Right lung (tissue), 5 donors: ENCODE results near the gene JAKMIP1. TPM values are rescaled to one million over a fixed set of nuclear protein-coding genes. Genes with fewer than 3 reads are reported as not detected.

Experiments
- DNase-seq, 2 donors: peaks; one replicate each; pipeline ENCODE4 v3.0.0-alpha.2; 2013
- polyA plus RNA-seq, 5 donors: library from polyadenylated mRNA; unstranded; fragments of 120-200 nt; gene quantifications; one replicate each; pipeline versions ENCODE4 v1.2.1 to v1.2.3, GENCODE V29; 2013; ENCODE audit warnings: inconsistent platforms in 1 of 5, low replicate concordance in 1 of 5; ENCODE audit not compliant: insufficient read length in 5 of 5, insufficient read depth in 1 of 5

Gene JAKMIP1
- polyA plus RNA-seq, 5 donors: 0.12 to 0.22 (median 0.16) TPM; not detected in 1

- DNase-seq: no peak
Observed at GRCh38 chr4:6097581-6097980, 102.8 kb downstream of the JAKMIP1 start.

GRCh38 chr4:6095897-6096296, 104.5 kb downstream of the JAKMIP1 start:
- DNase-seq: no peak

- no peak for DNase-seq
Observed at GRCh38 chr4:6095023-6095752, 105.2 kb downstream of the JAKMIP1 start.

DNA sequence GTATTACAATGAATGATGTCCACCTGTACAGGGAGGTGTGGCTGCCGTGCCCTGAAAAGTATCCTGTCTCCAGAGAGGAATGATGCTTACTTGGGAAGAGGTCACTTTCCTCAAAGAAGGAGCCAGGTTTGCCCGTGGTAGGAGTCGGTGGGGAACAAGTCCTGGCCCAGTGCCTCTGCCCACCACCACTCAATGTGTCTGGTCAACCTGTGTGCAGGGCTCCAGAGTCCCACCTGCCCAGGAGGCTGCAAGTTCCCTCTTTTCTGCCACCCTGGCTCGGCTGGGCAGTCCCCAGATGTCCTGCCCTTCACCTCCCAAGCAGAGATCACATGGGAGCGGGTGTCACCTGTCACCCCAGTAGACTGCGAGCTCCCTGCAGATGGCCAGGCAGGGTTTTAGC, 106.7 kb downstream of the JAKMIP1 start:
- DNase-seq: no peak

GRCh38 chr4:6092971-6093370, 107.4 kb downstream of the JAKMIP1 start:
- no peak for DNase-seq

DNA sequence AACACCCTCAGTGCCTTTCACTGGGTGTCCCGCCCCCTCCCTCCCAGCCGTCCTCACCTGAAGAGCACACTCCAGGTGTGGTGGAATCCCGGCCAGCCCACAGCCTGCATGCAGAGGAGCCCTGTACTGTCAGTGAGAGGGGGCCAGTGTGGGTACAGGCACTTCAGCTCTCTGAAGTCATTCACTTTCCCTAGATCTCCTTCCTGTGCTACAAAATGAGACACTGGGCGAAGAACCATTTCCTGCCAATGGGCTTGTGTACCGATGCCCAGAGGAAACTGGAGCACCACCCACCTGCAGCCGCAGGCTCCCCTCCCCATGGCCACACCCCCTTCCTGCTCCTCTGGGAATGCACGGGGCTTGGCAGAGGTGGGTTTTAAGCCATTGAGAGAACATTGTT, 108.2 kb downstream of the JAKMIP1 start:
- no peak for DNase-seq

DNA sequence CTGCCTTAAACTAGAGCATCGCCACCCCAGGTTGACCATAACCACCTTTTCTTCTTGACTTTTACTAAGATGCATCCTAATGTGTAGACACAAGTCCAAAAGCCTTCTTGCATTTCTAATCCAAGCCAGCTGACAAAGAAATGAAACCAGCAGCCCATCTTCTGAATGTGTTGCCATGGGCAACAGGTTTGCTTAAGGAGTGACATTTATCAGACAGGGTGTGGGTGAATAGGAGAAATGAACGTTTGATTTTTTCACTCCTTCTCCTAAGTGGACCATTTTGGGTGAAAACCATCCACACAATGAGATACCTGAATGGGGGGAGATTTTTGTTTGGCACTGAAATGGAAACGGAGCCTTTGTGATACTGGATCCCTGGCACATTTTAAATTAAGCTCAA, 109.4 kb downstream of the JAKMIP1 start:
- no peak for DNase-seq

GRCh38 chr4:6088950-6089349, 111.4 kb downstream of the JAKMIP1 start:
- DNase-seq: no peak

DNA sequence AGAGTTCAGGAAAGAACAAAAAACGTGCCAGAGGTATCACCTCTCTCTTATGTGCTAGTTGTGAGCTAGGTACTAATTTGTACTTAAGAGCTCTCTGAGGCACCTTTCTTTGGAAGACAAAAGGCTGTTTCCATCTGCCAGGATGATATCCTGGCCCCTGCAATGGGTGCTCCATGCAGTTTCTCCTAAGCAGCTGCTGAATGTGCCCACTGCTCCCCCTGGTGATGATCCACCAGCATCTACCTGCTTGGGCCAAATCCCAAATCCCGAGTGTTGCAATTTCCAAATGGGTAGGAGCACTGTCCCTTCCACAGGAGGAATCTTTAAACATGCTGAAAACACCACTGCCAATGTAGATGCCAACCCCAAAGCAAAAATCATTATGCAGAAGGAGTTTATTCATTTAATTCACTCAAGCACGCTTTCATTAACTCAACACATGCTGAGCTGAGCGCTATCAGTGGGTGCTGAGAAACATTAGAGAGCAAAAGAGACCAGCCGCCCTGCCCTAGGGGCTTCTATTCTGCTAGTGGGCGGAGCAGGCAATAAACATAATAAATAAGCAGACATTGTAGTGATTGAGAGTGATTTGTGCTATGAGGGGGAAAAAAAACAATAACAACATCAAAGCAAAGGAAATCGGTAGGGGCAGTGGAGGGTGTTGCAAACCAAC, 112.5 kb downstream of the JAKMIP1 start:
- DNase-seq: peak in 1 of 2 donors; percentile 24

DNA sequence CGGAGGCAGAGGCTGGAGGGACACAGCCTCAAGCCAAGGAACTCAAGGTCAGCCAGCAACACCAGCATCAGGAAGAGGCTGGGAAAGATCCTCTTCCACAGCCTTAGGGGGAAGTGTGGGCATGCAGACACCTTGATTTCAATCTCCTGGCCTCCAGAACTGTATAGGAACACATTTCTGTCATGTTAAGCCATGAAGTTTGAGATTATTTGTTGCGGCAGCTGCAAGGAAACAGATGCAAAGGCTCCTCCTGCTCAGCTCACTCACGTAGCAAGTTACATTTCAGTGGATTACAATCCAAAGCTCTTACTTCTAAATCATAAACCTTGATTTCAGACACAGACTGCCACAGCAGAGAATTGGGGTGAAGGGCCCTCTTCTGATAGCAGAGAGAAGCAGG, 113.5 kb downstream of the JAKMIP1 start:
- no peak for DNase-seq

DNA sequence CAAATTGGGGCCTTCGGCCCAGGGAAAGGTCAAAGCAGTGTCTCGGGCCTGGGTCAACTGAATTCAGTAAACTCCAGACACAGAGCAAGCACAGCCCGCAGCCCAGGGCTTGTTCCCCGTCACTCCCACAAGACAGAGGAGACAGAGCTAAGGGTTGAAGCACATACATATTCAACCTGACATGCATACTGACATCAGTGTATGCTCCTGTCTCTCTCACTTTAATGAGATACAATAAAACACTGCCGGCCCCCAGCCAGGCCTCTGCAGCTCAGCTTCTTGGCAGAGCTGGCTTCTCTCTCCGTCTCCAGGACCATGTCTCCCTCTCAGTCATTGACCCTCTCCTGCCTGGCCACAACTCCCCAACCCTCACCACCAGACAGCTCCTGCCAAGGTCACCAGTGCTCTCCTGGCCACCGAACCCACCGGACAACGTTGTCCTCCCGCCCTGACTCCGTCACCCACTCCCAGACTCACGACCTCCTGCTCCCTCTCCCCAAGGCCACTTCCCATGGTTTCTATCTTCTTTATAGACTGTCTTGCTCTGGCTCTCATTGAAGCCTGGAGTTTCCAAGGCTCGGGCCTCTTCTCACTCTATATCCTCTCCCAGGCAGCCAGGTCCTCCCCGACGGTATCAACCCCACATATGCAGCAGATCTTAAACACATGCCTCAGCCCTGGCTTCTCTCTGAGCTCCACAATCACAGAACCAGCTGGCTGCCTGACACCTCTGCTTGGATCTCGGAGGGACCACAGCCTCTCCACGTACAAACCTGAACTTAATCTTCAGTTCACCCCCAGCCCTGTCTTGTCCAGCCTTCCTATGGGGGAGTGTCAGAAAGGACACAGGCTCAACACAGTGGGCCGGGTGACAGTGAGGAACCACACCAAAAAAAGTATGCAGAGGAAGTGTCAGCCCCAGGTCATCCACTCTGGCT, 114.4 kb downstream of the JAKMIP1 start:
- no peak for DNase-seq

GRCh38 chr4:6085028-6085690, 115.2 kb downstream of the JAKMIP1 start:
- DNase-seq: no peak

DNA sequence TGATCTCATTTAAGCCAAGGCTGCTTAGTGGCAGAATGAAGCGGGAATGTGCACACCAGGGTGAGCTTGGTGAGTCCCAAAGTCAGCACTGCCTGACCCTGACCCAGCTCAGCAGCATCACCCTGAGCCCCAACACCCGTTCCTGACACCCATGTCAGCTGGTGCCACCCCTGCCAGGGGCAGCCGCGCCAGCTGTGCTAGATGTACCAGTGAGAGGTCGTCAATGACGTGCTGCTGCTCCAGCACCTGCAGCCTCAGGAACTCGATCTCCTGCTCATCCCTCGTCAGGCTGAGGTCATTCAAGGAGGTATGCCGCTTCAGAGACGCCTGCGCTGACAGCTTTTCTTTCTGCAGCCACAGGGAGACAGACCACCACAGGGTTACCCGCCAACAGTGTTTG, 120.4 kb downstream of the JAKMIP1 start:
- no peak for DNase-seq

- no peak for DNase-seq
Observed at GRCh38 chr4:6078560-6078959, 121.8 kb downstream of the JAKMIP1 start.

DNA sequence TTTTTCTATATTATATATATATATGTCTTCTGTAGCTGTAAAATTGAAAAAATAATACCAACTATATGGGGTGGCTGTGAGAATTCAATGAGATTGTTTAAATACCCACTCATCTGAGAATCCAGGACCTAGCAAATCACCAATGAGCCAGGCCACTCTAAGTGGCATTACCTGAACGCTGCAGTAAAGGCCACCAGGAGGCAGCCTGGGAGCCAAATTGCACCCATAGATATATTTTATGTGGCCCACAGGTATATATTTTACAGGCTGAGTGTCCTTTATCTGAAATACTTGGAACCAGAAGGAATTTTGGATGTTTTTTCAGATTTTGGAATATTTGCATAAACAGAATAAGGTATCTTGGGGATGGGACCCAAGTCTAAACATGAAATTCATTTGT, 124.0 kb downstream of the JAKMIP1 start:
- DNase-seq: no peak

GRCh38 chr4:6074758-6075157, 125.6 kb downstream of the JAKMIP1 start:
- no peak for DNase-seq

GRCh38 chr4:6071959-6072720, 128.2 kb downstream of the JAKMIP1 start:
- no peak for DNase-seq

- no peak for DNase-seq
Observed at GRCh38 chr4:6071191-6071958, 129.0 kb downstream of the JAKMIP1 start.

- DNase-seq: no peak
Observed at GRCh38 chr4:6069845-6070709, 130.3 kb downstream of the JAKMIP1 start.
